H1 (cell line): ENCODE results near the gene MPST. TPM values are rescaled to one million over a fixed set of nuclear protein-coding genes. Genes with fewer than 3 reads are reported as not detected.
A peak's percentile ranks its signal among the peaks of the same experiment; 100 is the strongest.

ENCODE experiments used
- CTCF ChIA-PET: fragments of 300-600 bp; sonication (Branson Sonifier 250); formaldehyde crosslinking; loops from one replicate; lab custom pipeline; 2021; ENCODE audit not compliant: partially characterized antibody; lab: Charles Lee
- POLR2A ChIA-PET: fragments of 300-600 bp; sonication (Branson Sonifier 250); formaldehyde crosslinking; loops from one replicate; lab custom pipeline; 2021; ENCODE audit warnings: inconsistent platforms; ENCODE audit not compliant: partially characterized antibody; lab: Charles Lee
- DNase-seq, 2 experiments: peaks; one replicate each; pipeline versions ENCODE4 v3.0.0 to v3.0.0-alpha.2; 2010 to 2022; ENCODE audit warnings: low spot score in 2 of 2, low read depth in 1 of 2, mixed read lengths in 1 of 2
- FAIRE-seq: peaks from 2 replicates; lab custom pipeline; 2011; peaks lifted over from hg19 to GRCh38; lab: Jason Lieb, UNC
- H2AFZ ChIP-seq: 2 replicates; pipeline ENCODE4 v1.8.1; 2012; ENCODE audit warnings: low read length, inconsistent platforms
- H2AK5ac ChIP-seq: 2 replicates; pipeline ENCODE4 v1.6.1; 2013; ENCODE audit warnings: low read depth, low read length
- H2BK120ac ChIP-seq: replicated peaks from 2 replicates; pipeline ENCODE3; 2013; ENCODE audit warnings: low read depth, low read length, inconsistent platforms
- H2BK12ac ChIP-seq: 2 replicates; pipeline ENCODE4 v1.6.1; 2013; ENCODE audit warnings: low read depth, low read length
- H2BK15ac ChIP-seq: 2 replicates; pipeline ENCODE4 v1.6.1; 2013; ENCODE audit warnings: low read length
- H2BK20ac ChIP-seq: 2 replicates; pipeline ENCODE4 v1.6.1; 2013; ENCODE audit warnings: low read length
- H2BK5ac ChIP-seq: 2 replicates; pipeline ENCODE4 v1.6.1; 2013; ENCODE audit warnings: low read depth, low read length
- H3K14ac ChIP-seq: 2 replicates; pipeline ENCODE4 v1.6.1; 2013; ENCODE audit warnings: inconsistent platforms; ENCODE audit not compliant: insufficient read length
- H3K18ac ChIP-seq: 2 replicates; pipeline ENCODE4 v1.6.1; 2013; ENCODE audit warnings: low read length; ENCODE audit errors: extremely low read depth
- H3K23ac ChIP-seq: 2 replicates; pipeline ENCODE4 v1.6.1; 2013; ENCODE audit warnings: inconsistent platforms; ENCODE audit not compliant: insufficient read length
- H3K23me2 ChIP-seq: 2 replicates; pipeline ENCODE4 v1.6.1; 2013; ENCODE audit warnings: low read depth, low read length
- H3K27ac ChIP-seq: 2 replicates; pipeline ENCODE4 v1.6.1; 2011; ENCODE audit warnings: low read depth, low read length, inconsistent platforms
- H3K27me3 ChIP-seq, 4 experiments: replicated peaks in 1 of 4; 1 replicate in 1 of 4; 2 replicates in 3 of 4; pipeline versions ENCODE4 v1.6.1 to v1.8.1; 2011 to 2013; ENCODE audit warnings: low read length in 3 of 4, mild to moderate bottlenecking in 3 of 4, inconsistent platforms in 2 of 4, mixed read lengths in 2 of 4, moderate library complexity in 1 of 4; ENCODE audit not compliant: control insufficient read depth in 3 of 4, insufficient read depth in 3 of 4; ENCODE audit errors: extremely low read depth in 1 of 4
- H3K36me3 ChIP-seq, 4 experiments: 2 replicates each; pipeline versions ENCODE4 v1.6.1 to v1.8.1; 2011 to 2013; ENCODE audit warnings: mild to moderate bottlenecking in 4 of 4, low read length in 3 of 4, moderate library complexity in 2 of 4, control low read depth in 1 of 4, inconsistent platforms in 1 of 4; ENCODE audit not compliant: insufficient read depth in 4 of 4, control insufficient read depth in 2 of 4
- H3K4ac ChIP-seq: replicated peaks from 2 replicates; pipeline ENCODE3; 2013; ENCODE audit warnings: low read length, low read depth, mixed read lengths, inconsistent platforms; ENCODE audit not compliant: insufficient read length
- H3K4me1 ChIP-seq, 4 experiments: replicated peaks in 1 of 4; 1 replicate in 1 of 4; 2 replicates in 3 of 4; pipeline versions ENCODE4 v1.6.1 to v1.8.1; 2011 to 2013; ENCODE audit warnings: low read length in 3 of 4, inconsistent platforms in 2 of 4, mixed read lengths in 1 of 4; ENCODE audit not compliant: insufficient read depth in 4 of 4, control insufficient read depth in 3 of 4
- H3K4me2 ChIP-seq, 2 experiments: 2 replicates each; pipeline versions ENCODE4 v1.6.1 to v1.8.1; 2011 to 2013; ENCODE audit warnings: low read depth in 2 of 2, low read length in 2 of 2, control low read depth in 1 of 2, inconsistent platforms in 1 of 2, mild to moderate bottlenecking in 1 of 2; ENCODE audit not compliant: insufficient read depth in 1 of 2
- H3K4me3 ChIP-seq, 4 experiments: fragments of 200-600, 300-600 bp in 1 of 4; sonication (generic), shearing (Covaris generic), sonication (Bioruptor Twin) in 1 of 4; 2 replicates each; pipeline versions ENCODE4 v1.5.1 to v1.8.1; 2011 to 2016; ENCODE audit warnings: low read length in 4 of 4, low read depth in 3 of 4, control low read depth in 2 of 4, inconsistent platforms in 2 of 4, mild to moderate bottlenecking in 2 of 4, mixed read lengths in 1 of 4, moderate library complexity in 1 of 4; ENCODE audit not compliant: insufficient read depth in 2 of 4; ENCODE audit errors: extremely low read depth in 1 of 4
- H3K56ac ChIP-seq: replicated peaks from 2 replicates; pipeline ENCODE3; 2013; ENCODE audit warnings: low read depth, mild to moderate bottlenecking, mixed read lengths, low read length, inconsistent platforms; ENCODE audit not compliant: insufficient read length
- H3K79me1 ChIP-seq: 2 replicates; pipeline ENCODE4 v1.6.1; 2013; ENCODE audit warnings: low read depth, low read length, control low read depth
- H3K79me2 ChIP-seq, 2 experiments: 2 replicates each; pipeline versions ENCODE4 v1.6.1 to v1.8.1; 2012 to 2013; ENCODE audit warnings: low read length in 2 of 2, mild to moderate bottlenecking in 2 of 2, inconsistent platforms in 1 of 2; ENCODE audit not compliant: insufficient read depth in 2 of 2, control insufficient read depth in 1 of 2
- H3K9ac ChIP-seq, 4 experiments: replicated peaks in 1 of 4; 1 replicate in 1 of 4; 2 replicates in 3 of 4; pipeline versions ENCODE4 v1.6.1 to v1.8.1; 2011 to 2013; ENCODE audit warnings: low read depth in 3 of 4, low read length in 3 of 4, control low read depth in 2 of 4, mild to moderate bottlenecking in 2 of 4, moderate library complexity in 2 of 4, inconsistent platforms in 1 of 4; ENCODE audit errors: extremely low read depth in 1 of 4
- H3K9me3 ChIP-seq, 2 experiments: 2 replicates each; pipeline versions ENCODE4 v1.6.1 to v1.8.1; 2012 to 2013; ENCODE audit warnings: mild to moderate bottlenecking in 2 of 2, moderate library complexity in 2 of 2, control low read depth in 1 of 2, inconsistent platforms in 1 of 2, low read depth in 1 of 2, low read length in 1 of 2, mixed read lengths in 1 of 2; ENCODE audit not compliant: insufficient read depth in 2 of 2
- H4K20me1 ChIP-seq, 2 experiments: replicated peaks in 1 of 2; 2 replicates each; pipeline versions ENCODE3 to v1.8.1; 2011 to 2013; ENCODE audit warnings: inconsistent platforms in 2 of 2, low read length in 2 of 2, mild to moderate bottlenecking in 1 of 2; ENCODE audit not compliant: insufficient read depth in 2 of 2, control insufficient read depth in 1 of 2
- H4K5ac ChIP-seq: 2 replicates; pipeline ENCODE4 v1.6.1; 2013; ENCODE audit warnings: low read length, low read depth, mixed read lengths, inconsistent platforms; ENCODE audit not compliant: insufficient read length
- H4K8ac ChIP-seq: 2 replicates; pipeline ENCODE4 v1.8.0; 2013; ENCODE audit warnings: mild to moderate bottlenecking, moderate library complexity, low read length, inconsistent platforms; ENCODE audit not compliant: insufficient read depth; ENCODE audit errors: extremely low read depth
- H4K91ac ChIP-seq: replicated peaks from 2 replicates; pipeline ENCODE3; 2013; ENCODE audit warnings: low read length, mixed read lengths, inconsistent platforms; ENCODE audit not compliant: insufficient read length
- CBX5 ChIP-seq: fragments of 300-800, 300-1000 bp; sonication (generic); IDR thresholded peaks from 2 replicates; pipeline ENCODE4 v1.7.1; 2016; ENCODE audit warnings: antibody characterized with exemption, low read length, low read depth
- POU5F1 ChIP-seq: IDR thresholded peaks from 2 replicates; pipeline ENCODE4 v1.6.1; 2011; ENCODE audit warnings: low read depth, mild to moderate bottlenecking, low read length, moderate library complexity
- SRF ChIP-seq: IDR thresholded peaks from 2 replicates; pipeline ENCODE4 v1.6.1; 2011; ENCODE audit warnings: mild to moderate bottlenecking, low read depth, low read length, moderate library complexity
- TAF7 ChIP-seq: optimal IDR thresholded peaks from 2 replicates; pipeline ENCODE3; 2011; ENCODE audit warnings: low read depth, mild to moderate bottlenecking, inconsistent platforms, low read length, moderate library complexity, borderline replicate concordance
- ZNF274 ChIP-seq: IDR thresholded peaks from 2 replicates; pipeline ENCODE4 v1.7.0; 2012; ENCODE audit warnings: low read length, borderline replicate concordance; ENCODE audit errors: extremely low read depth
- WGBS, 2 experiments: shearing (Covaris generic) in 1 of 2; methylation state at CpG; one replicate each; pipeline versions ENCODE4 v1.1.6 to v1.1.7; 2013 to 2015; ENCODE audit warnings: low lambda C conversion rate in 2 of 2, mixed read lengths in 2 of 2, inconsistent platforms in 1 of 2, low coverage in 1 of 2, missing lambda C conversion rate in 1 of 2; ENCODE audit not compliant: insufficient replicate concordance in 2 of 2, insufficient coverage in 1 of 2, insufficient read length in 1 of 2; ENCODE audit errors: extremely low coverage in 1 of 2, missing lambda C conversion rate in 1 of 2; 5-methylcytosine and 5-hydroxymethylcytosine counted together
- long read RNA-seq, 2 experiments: library from RNA in 1 of 2; library from capped mRNA in 1 of 2; stranded (forward); transcript quantifications; one replicate each; pipeline ENCODE4 v2.0.0, GENCODE V29; 2021; ENCODE audit warnings: inconsistent platforms in 1 of 2
- polyA minus RNA-seq, 3 experiments: library from RNA; depleted of rRNA, polyadenylated mRNA; stranded (reverse); fragments of >200 nt; gene quantifications; 1 replicate in 2 of 3; 2 replicates in 1 of 3; pipeline ENCODE4 v1.2.3, GENCODE V29; 2011
- polyA plus RNA-seq, 7 experiments: library from polyadenylated mRNA; depleted of rRNA in 3 of 7; stranded (reverse) in 5 of 7; unstranded in 2 of 7; fragments of >200 nt in 5 of 7; fragments of 200-250 nt in 2 of 7; gene quantifications; 1 replicate in 5 of 7; 2 replicates in 1 of 7; 4 replicates in 1 of 7; pipeline versions ENCODE4 v1.2.1 to v1.2.3, GENCODE V29; 2011 to 2013; ENCODE audit warnings: missing spikeins in 2 of 7, mixed read lengths in 2 of 7
- total RNA-seq: library from RNA; stranded (reverse); fragmentation: NEBNext Ultra II Directional; extraction: Animal tissue kit (Norgen Biotek cat#: 25700); gene quantifications from 2 replicates; pipeline ENCODE4 v1.2.1, GENCODE V29; 2021
- TF ChIP-seq, protein P1 (sequence below): IDR thresholded peaks from 2 replicates; pipeline ENCODE4 v1.6.1; 2012; ENCODE audit warnings: inconsistent platforms

Gene MPST
- total RNA-seq (86.0 and 89.9 TPM in 2 replicates), polyA plus RNA-seq (2011; rRNA removed) (124 and 229 TPM in 2 replicates), polyA minus RNA-seq (2011; rRNA and poly(A)+ RNA removed) (13.0 and 20.1 TPM in 2 replicates)
- 146 TPM for polyA plus RNA-seq (2011; cell fraction: cytosol; rRNA removed)
- 185 TPM for polyA plus RNA-seq (2011; cell fraction: nucleus; rRNA removed)
- polyA plus RNA-seq (2012, experiment 1 of 2), result 52.9 to 98.2 TPM (median 88.2 TPM) in 4 replicates
- polyA plus RNA-seq (2012, experiment 2 of 2), result 88.4 TPM
- polyA plus RNA-seq (2013, experiment 1 of 2), result 83.0 TPM
- polyA plus RNA-seq (2013, experiment 2 of 2), result 81.8 TPM
- polyA minus RNA-seq (2011; cell fraction: cytosol; rRNA and poly(A)+ RNA removed), result 66.1 TPM
- polyA minus RNA-seq (2011; cell fraction: nucleus; rRNA and poly(A)+ RNA removed), result 39.9 TPM
- long read RNA-seq, experiment 1, transcript MPST-206 (3 exons, 1,331 nt), result major isoform, 27 of 113 reads
- long read RNA-seq, experiment 1, transcript MPST-201 (4 exons, 1,504 nt), result minor isoform, 5 of 113 reads
- long read RNA-seq, experiment 1, transcript MPST-203 (3 exons, 1,345 nt), result minor isoform, 6 of 113 reads
- long read RNA-seq, experiment 1, partial matches to known transcripts, result 54 of 113 reads
- long read RNA-seq, experiment 1, other reads (novel, unspliced or antisense), result 20 of 113 reads
- long read RNA-seq, experiment 2, partial matches to known transcripts, result 1 of 1 reads
- long read RNA-seq, experiment 2, other reads (novel, unspliced or antisense), result 0 of 1 reads

- Histone ChIP-seq H4K20me1 (peaks cover 12 to 29% of the 10 kb centered on the region in 2 experiments), H3K18ac (peak within 1 kb of the TSS; percentile 48), H2AFZ (peak within 1 kb of the TSS; percentile 24; the same call in 1 of the 2 replicates), H2BK120ac (no peak within 1 kb of the TSS), H3K4ac (peak within 1 kb of the TSS; percentile 71), H3K27ac (peak within 1 kb of the TSS; percentile 89; the same call in 1 of the 2 replicates), H4K91ac (peak within 1 kb of the TSS; percentile 65), H3K27me3 (no peaks in the 10 kb centered on the region), H3K36me3 (peaks cover 0 to 16% (median 4%) of the 10 kb centered on the region in 4 experiments; a peak in 3 of 8 replicates), H3K23me2 (peaks cover 11% of the 10 kb centered on the region), H4K8ac (peak within 1 kb of the TSS; percentile 86), H3K9ac (peak within 1 kb of the TSS; percentile 79 to 98 (median 84)), H2BK20ac (no peak within 1 kb of the TSS), H2AK5ac (no peak within 1 kb of the TSS), H4K5ac (peak within 1 kb of the TSS; percentile 74), H3K79me2 (peaks cover 0 to 25% of the 10 kb centered on the region in 2 experiments; a peak in 3 of 4 replicates), H3K23ac (no peak within 1 kb of the TSS), H3K4me1 (peaks cover 0 to 21% (median 11%) of the 10 kb centered on the region in 4 experiments; a peak in 6 of 7 replicates), H2BK5ac (peak within 1 kb of the TSS; percentile 83; the same call in 1 of the 2 replicates), H3K4me2 (peak within 1 kb of the TSS; percentile 73 to 89), H3K9me3 (no peaks in the 10 kb centered on the region), H2BK12ac (peak within 1 kb of the TSS; percentile 53; the same call in 1 of the 2 replicates), H2BK15ac (peak within 1 kb of the TSS; percentile 12; the same call in 1 of the 2 replicates), H3K4me3 (peak within 1 kb of the TSS; percentile 70 to 86 (median 78)), H3K56ac (peak within 1 kb of the TSS; percentile 92), H3K14ac (no peak within 1 kb of the TSS), H3K79me1 (peaks cover 6% of the 10 kb centered on the region)
- ChIA-PET POLR2A (interaction anchor here (0.7 to 4.3 kb wide), 15 partner anchors 10 to 82 kb away, joined by 3 to 33 read pairs (median 4); partner anchors contain the start of gene KCTD17), CTCF (interaction anchor here (0.8 to 5.4 kb wide), 10 partner anchors 11 to 473 kb away, joined by 3 to 37 read pairs (median 5); no protein-coding TSS in a partner anchor)
- WGBS, 2 experiments, result 2% methylated on average over 11 of the region's 107 CpGs; no CpG with 5 or more reads in 1 of the 2 experiments
- FAIRE-seq, result no peak
- DNase-seq, result peak in 1 of 2 experiments; percentile 79
- TF ChIP-seq ZNF274 (no peak), POU5F1 (no peak), CBX5 (no peak), SRF (no peak), TAF7 (peak; percentile 55)
- TF ChIP-seq, protein P1, sequence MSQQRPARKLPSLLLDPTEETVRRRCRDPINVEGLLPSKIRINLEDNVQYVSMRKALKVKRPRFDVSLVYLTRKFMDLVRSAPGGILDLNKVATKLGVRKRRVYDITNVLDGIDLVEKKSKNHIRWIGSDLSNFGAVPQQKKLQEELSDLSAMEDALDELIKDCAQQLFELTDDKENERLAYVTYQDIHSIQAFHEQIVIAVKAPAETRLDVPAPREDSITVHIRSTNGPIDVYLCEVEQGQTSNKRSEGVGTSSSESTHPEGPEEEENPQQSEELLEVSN, result no peak
These were observed at the start of gene MPST, which contains the start of gene TST for GRCh38 chr22:37019309-37020191. MPST (plus strand) TSS chr22:37019742; CDS start chr22:37019837, 95 bp downstream. TST (minus strand) TSS chr22:37019447; CDS start chr22:37018732, 715 bp downstream.
